ENCODE data around the gene MGAT3. TPM values are rescaled to one million over a fixed set of nuclear protein-coding genes. Genes with fewer than 3 reads are reported as not detected.

MGAT3 gene
- total and polyA plus RNA-seq, 9 of the 15 experiments (the other 6 are each of a cell fraction or from before 2014, with no cell fraction given), result 0.10 to 11.5 (median 4.6) TPM

DNA sequence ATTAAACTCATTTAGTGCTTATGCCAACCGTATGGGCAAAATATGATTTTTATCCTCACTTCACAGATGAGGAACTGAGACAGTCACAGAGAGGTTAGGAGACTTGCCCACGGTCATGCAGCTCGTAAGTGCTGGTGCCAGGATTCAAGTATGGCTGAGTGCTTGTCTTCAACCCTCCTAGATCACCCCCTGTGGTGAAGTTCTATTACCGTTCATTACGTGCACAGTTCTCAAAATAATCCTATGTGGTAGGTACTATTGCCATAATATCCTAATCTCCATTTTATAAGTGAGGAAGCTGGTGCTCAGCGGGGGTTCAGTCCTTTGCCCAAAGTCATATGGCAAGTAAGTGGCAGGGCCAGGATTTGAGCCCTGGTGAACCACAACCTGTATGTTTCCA is 46.8 kb downstream of the MGAT3 start:
- Histone ChIP-seq H2AFZ (ENCODE audit: low read depth, low read length) (no peak overlapping the region), H4K20me1 (replicated peaks; ENCODE audit: control insufficient read depth, insufficient read depth, low read length) (no peaks in the 10 kb centered on the region; the same call in 1 of the 2 replicates), H3K9ac (ENCODE audit: insufficient read depth in 1 of 2, low read depth in 2 of 2, low read length in 2 of 2) (peak overlapping the region; percentile 95 to 96), H3K79me2 (ENCODE audit: control insufficient read depth, insufficient read depth, low read length) (peaks cover 59% of the 10 kb centered on the region), H3K9me1 (ENCODE audit: control insufficient read depth, insufficient read depth, low read length) (peaks cover 2% of the 10 kb centered on the region), H3K27ac (ENCODE audit: extremely low read depth, low read depth, low read length) (peak overlapping the region; percentile 84), H3K9me3 (replicated peaks; ENCODE audit: control insufficient read depth, insufficient read depth, low read depth, low read length) (no peaks in the 10 kb centered on the region), H3K4me3 (peak overlapping the region; percentile 96), H3K4me2 (ENCODE audit: insufficient read depth, low read length) (peak overlapping the region; percentile 95), H3K36me3 (ENCODE audit: control insufficient read depth, insufficient read depth, low read length) (peaks cover 60% of the 10 kb centered on the region), H3K27me3 (ENCODE audit: control insufficient read depth in 2 of 2, insufficient read depth in 2 of 2, low read length in 2 of 2) (no peaks in the 10 kb centered on the region), H3K4me1 (replicated peaks in 1 of 2; ENCODE audit: control insufficient read depth in 2 of 2, insufficient read depth in 2 of 2, low read length in 2 of 2) (peaks cover 21 to 36% of the 10 kb centered on the region in 2 experiments)
- WGBS (ENCODE audit: insufficient coverage, low coverage, missing lambda C conversion rate), result 41% methylated on average over 6 of the region's 6 CpGs
- FAIRE-seq, result no peak
- ATAC-seq, result no peak
- no peak for DNase-seq (ENCODE audit: extremely low read depth in 1 of 4, low spot score in 3 of 4)
- ChIA-PET POLR2A (interaction anchor here (0.6 to 8.6 kb wide), 5 partner anchors 9 to 28 kb away, joined by 3 to 106 read pairs (median 3); partner anchors contain the start of gene ATF4), CTCF (ENCODE audit: low intra/inter-chr PET ratio) (no interaction called here)
- intact Hi-C loops (cut with micrococcal nuclease), result no loop called here
- in situ Hi-C loops (cut with MboI), result loop anchor here (10.0 kb wide), 1 partner anchor 329 kb away; no protein-coding TSS in a partner anchor
- no TSS peak for BruUV-seq (replicated peaks)
- TF ChIP-seq FOXK2 (conservative IDR thresholded peaks at IDR 0.05 in 1 of 2, IDR thresholded peaks at IDR 0.05 in 1 of 2; ENCODE audit: low read depth in 2 of 2) (no peak), TAF7 (tag; IDR thresholded peaks at IDR 0.05) (no peak), HNRNPH1 (optimal IDR thresholded peaks at IDR 0.05; ENCODE audit: low read depth, low read length) (no peak), ZNF780A (CRISPR knock-in tag; IDR thresholded peaks at IDR 0.05) (no peak), MTA1 (IDR thresholded peaks at IDR 0.05; ENCODE audit: borderline replicate concordance) (no peak), RBM17 (IDR thresholded peaks at IDR 0.05; ENCODE audit: borderline replicate concordance, low read depth, low read length) (no peak), ARID2 (IDR thresholded peaks at IDR 0.05) (no peak), ZNF197 (CRISPR knock-in tag; IDR thresholded peaks at IDR 0.05; ENCODE audit: low read depth) (no peak), TAF1 (IDR thresholded peaks at IDR 0.05; ENCODE audit: control insufficient read depth, extremely low read depth, insufficient read depth, low read length, severe bottlenecking) (no peak), POLR2AphosphoS5 (IDR thresholded peaks at IDR 0.05; ENCODE audit: control insufficient read depth, insufficient read depth, low read depth, low read length) (no peak), NBN (IDR thresholded peaks at IDR 0.05; ENCODE audit: low read depth) (no peak), ZNF41 (CRISPR knock-in tag; conservative IDR thresholded peaks at IDR 0.05) (no peak), PTRF (tag; IDR thresholded peaks at IDR 0.05) (no peak), SAFB2 (IDR thresholded peaks at IDR 0.05; ENCODE audit: borderline replicate concordance, low read depth, low read length, severe bottlenecking) (no peak), HDAC1 (IDR thresholded peaks at IDR 0.05) (no peak)
- TF ChIP-seq, protein P1, sequence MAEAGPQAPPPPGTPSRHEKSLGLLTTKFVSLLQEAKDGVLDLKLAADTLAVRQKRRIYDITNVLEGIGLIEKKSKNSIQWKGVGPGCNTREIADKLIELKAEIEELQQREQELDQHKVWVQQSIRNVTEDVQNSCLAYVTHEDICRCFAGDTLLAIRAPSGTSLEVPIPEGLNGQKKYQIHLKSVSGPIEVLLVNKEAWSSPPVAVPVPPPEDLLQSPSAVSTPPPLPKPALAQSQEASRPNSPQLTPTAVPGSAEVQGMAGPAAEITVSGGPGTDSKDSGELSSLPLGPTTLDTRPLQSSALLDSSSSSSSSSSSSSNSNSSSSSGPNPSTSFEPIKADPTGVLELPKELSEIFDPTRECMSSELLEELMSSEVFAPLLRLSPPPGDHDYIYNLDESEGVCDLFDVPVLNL (CRISPR knock-in tag; IDR thresholded peaks at IDR 0.05; ENCODE audit: low read depth), result no peak
- TF ChIP-seq, protein P2, sequence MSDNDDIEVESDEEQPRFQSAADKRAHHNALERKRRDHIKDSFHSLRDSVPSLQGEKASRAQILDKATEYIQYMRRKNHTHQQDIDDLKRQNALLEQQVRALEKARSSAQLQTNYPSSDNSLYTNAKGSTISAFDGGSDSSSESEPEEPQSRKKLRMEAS (CRISPR knock-in tag; IDR thresholded peaks at IDR 0.05), result no peak
- TF ChIP-seq, protein P3, sequence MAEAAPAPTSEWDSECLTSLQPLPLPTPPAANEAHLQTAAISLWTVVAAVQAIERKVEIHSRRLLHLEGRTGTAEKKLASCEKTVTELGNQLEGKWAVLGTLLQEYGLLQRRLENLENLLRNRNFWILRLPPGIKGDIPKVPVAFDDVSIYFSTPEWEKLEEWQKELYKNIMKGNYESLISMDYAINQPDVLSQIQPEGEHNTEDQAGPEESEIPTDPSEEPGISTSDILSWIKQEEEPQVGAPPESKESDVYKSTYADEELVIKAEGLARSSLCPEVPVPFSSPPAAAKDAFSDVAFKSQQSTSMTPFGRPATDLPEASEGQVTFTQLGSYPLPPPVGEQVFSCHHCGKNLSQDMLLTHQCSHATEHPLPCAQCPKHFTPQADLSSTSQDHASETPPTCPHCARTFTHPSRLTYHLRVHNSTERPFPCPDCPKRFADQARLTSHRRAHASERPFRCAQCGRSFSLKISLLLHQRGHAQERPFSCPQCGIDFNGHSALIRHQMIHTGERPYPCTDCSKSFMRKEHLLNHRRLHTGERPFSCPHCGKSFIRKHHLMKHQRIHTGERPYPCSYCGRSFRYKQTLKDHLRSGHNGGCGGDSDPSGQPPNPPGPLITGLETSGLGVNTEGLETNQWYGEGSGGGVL (CRISPR knock-in tag; IDR thresholded peaks at IDR 0.05), result no peak
- TF ChIP-seq, protein P4, sequence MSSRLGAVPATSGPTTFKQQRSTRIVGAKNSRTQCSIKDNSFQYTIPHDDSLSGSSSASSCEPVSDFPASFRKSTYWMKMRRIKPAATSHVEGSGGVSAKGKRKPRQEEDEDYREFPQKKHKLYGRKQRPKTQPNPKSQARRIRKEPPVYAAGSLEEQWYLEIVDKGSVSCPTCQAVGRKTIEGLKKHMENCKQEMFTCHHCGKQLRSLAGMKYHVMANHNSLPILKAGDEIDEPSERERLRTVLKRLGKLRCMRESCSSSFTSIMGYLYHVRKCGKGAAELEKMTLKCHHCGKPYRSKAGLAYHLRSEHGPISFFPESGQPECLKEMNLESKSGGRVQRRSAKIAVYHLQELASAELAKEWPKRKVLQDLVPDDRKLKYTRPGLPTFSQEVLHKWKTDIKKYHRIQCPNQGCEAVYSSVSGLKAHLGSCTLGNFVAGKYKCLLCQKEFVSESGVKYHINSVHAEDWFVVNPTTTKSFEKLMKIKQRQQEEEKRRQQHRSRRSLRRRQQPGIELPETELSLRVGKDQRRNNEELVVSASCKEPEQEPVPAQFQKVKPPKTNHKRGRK (tag; IDR thresholded peaks at IDR 0.05), result no peak
